Measurements from ENCODE around the gene SETD5.

SETD5 gene

DNA sequence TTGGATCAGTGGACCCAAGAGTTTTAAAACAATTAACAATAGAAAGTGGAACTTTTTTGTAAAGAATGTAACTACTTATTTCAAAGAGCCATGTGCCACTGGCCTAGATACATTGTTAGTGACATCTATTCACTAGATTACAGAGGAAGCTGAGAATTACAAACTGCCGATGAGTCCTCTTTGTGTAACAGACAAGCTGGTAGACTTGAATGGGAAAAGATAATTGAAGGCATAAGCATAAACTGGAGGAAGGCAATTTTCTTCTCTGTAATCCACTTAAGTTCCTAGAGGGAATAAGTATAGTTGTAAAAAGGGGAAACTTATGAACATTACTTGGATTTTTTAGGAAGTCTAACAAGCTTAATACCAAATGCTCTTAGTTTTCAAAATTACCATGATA is 19.4 kb upstream of the SETD5 start:
- TF ChIP-seq, protein P1, sequence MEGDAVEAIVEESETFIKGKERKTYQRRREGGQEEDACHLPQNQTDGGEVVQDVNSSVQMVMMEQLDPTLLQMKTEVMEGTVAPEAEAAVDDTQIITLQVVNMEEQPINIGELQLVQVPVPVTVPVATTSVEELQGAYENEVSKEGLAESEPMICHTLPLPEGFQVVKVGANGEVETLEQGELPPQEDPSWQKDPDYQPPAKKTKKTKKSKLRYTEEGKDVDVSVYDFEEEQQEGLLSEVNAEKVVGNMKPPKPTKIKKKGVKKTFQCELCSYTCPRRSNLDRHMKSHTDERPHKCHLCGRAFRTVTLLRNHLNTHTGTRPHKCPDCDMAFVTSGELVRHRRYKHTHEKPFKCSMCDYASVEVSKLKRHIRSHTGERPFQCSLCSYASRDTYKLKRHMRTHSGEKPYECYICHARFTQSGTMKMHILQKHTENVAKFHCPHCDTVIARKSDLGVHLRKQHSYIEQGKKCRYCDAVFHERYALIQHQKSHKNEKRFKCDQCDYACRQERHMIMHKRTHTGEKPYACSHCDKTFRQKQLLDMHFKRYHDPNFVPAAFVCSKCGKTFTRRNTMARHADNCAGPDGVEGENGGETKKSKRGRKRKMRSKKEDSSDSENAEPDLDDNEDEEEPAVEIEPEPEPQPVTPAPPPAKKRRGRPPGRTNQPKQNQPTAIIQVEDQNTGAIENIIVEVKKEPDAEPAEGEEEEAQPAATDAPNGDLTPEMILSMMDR (IDR thresholded peaks at IDR 0.05; ENCODE audit: unreplicated experiment in 3 of 3), result no peak
- Mint-ChIP-seq H3K27ac (no peak overlapping the region), H3K4me3 (no peak overlapping the region), H3K9me3 (no peaks in the 10 kb centered on the region), H3K36me3 (ENCODE audit: low read depth) (peaks cover 79% of the 10 kb centered on the region), H3K27me3 (ENCODE audit: low read depth) (no peaks in the 10 kb centered on the region), H3K4me1 (no peaks in the 10 kb centered on the region)

DNA sequence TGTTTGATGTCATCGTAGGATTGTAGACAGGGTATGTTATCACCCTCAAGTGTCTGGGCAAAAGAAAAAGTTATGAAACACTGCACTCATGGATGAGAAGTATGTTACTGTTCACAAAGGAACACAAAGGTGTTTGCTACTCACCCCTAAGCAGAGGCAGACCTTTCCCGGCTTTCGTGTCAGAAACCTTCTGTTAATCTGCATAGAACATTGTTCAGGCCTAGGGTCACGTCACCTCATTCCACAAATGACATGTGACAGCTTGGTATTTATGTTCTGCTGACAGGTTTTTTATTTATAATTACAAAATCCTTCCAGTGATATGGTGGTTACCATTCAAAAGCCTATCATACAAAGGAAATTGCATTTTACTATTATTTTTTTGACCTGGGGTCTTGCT is 18.1 kb upstream of the SETD5 start:
- no peaks in the 10 kb centered on the region for H3K4me1 Mint-ChIP-seq
- no peak overlapping the region for H3K27ac Mint-ChIP-seq
- H3K36me3 Mint-ChIP-seq (ENCODE audit: low read depth), result peaks cover 76% of the 10 kb centered on the region
- TF ChIP-seq, protein P1 (IDR thresholded peaks at IDR 0.05; ENCODE audit: unreplicated experiment in 3 of 3), result no peak
- H3K4me3 Mint-ChIP-seq, result no peak overlapping the region
- H3K27me3 Mint-ChIP-seq (ENCODE audit: low read depth), result no peaks in the 10 kb centered on the region
- H3K9me3 Mint-ChIP-seq, result no peaks in the 10 kb centered on the region

DNA sequence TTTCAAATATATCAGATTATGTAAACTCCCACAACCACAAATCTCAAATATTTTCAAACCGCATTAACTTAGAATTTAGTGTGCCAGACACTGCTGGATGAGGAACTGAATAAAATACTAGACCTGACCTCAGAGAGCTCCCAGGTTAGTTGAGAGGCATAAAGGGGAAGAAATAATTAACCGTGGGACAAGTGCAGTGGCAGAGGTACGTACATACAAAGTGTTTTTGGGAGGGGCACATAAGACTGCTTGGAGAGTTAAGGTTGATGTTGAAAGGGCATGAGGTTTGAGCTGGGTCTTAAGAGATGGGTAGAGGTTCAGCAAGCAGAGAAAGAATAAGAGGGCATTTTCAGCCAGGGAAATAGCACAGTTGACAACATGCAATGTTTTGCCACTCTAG is 17.4 kb upstream of the SETD5 start:
- no peaks in the 10 kb centered on the region for H3K9me3 Mint-ChIP-seq
- H3K27me3 Mint-ChIP-seq (ENCODE audit: low read depth), result no peaks in the 10 kb centered on the region
- peaks cover 76% of the 10 kb centered on the region for H3K36me3 Mint-ChIP-seq (ENCODE audit: low read depth)
- TF ChIP-seq, protein P1 (IDR thresholded peaks at IDR 0.05; ENCODE audit: unreplicated experiment in 3 of 3), result no peak
- no peak overlapping the region for H3K4me3 Mint-ChIP-seq
- no peaks in the 10 kb centered on the region for H3K4me1 Mint-ChIP-seq
- no peak overlapping the region for H3K27ac Mint-ChIP-seq

DNA sequence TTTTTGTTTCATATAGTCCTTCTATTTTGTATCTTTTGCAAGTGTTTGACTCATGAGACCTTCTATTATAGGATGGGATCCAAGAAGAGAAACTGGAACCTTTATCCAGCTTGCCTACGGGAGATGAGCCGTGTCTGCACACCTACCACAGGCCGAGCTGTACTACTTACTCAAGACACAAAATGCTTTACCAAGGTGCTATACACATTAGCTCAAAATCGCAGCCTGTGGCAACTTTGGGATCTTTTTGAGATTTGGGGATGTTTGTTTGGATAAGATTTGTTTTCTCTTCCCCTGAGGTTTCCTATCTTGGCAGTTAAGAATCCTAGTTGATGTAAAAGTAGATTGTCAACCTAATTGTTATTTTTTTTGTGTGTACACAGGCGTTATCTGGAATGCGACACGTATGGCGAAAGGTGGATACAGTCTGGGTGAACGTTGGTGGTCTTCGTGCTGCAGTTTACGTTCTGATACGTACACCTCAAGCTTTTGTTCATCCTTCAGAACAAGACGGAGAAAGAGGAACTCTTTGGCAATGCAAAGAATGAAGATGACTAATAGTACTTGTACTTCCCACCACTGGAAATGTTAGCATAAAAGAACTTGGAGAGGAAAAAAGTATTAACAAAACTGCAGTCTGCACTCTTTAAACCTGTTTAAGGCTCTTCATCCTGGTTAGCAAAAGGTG is 13.1 kb upstream of the SETD5 start:
- Mint-ChIP-seq H3K4me3 (no peak overlapping the region), H3K27me3 (ENCODE audit: low read depth) (no peaks in the 10 kb centered on the region), H3K27ac (peak overlapping the region; percentile 5 to 45 (median 13)), H3K9me3 (no peaks in the 10 kb centered on the region), H3K4me1 (no peaks in the 10 kb centered on the region), H3K36me3 (ENCODE audit: low read depth) (peaks cover 72% of the 10 kb centered on the region)
- TF ChIP-seq, protein P1 (IDR thresholded peaks at IDR 0.05; ENCODE audit: unreplicated experiment in 3 of 3), result no peak

DNA sequence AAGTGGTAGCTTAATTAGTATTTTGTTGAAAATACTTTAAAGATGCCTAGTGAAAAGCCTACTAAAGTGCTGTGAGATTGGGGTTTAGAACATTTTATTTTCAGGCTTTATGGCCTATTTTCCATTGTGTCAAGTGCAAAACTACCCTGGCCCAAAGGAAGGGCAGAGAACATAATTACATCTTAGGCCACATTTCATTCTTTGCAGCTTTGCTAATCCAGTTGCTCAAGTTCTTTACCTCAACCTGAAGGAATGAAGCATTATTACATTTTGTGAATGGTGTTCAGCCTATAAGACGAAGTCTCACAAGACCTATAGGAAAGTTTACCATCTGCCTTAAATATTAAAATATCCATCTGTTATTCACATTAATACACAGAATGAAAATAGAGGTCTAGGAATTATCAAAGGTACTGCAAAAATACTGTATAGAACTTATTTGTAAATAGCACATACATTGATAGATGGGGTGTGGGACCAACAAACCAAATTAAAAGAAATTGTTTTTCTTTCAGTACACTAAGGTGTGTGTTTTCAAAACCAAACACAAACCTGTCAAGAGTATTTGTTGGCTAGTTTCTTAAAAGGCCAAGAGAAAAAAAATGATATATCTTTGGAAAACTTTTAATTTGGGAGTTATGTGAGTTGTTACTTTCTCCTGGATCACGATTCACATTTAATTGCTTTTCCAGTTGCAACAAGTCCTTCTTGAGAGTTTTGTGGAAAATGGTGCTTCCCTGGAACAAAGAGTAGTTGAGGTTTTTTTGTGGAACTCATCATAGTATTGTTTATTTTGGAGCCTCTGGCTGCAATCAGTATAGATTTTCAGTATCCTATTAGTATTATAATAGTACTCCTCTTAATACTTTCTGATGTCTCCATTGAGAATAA is 12.0 kb upstream of the SETD5 start:
- TF ChIP-seq, protein P1 (IDR thresholded peaks at IDR 0.05; ENCODE audit: unreplicated experiment in 3 of 3), result no peak
- H3K36me3 Mint-ChIP-seq (ENCODE audit: low read depth), result peaks cover 75% of the 10 kb centered on the region
- H3K4me1 Mint-ChIP-seq, result no peaks in the 10 kb centered on the region
- H3K27me3 Mint-ChIP-seq (ENCODE audit: low read depth), result no peaks in the 10 kb centered on the region
- H3K4me3 Mint-ChIP-seq, result no peak overlapping the region
- peak overlapping the region in 1 of 3 experiments; percentile 60 for H3K27ac Mint-ChIP-seq
- no peaks in the 10 kb centered on the region for H3K9me3 Mint-ChIP-seq

Data from nephron (organoid).